HepG2 (cell line): Measurements from ENCODE around the gene DPEP3. TPM values are rescaled to one million over a fixed set of nuclear protein-coding genes. Genes with fewer than 3 reads are reported as not detected.

ENCODE experiments used
- CBX2 ChIP-seq, 2 experiments: fragments of 200-600 bp in 1 of 2; sonication (generic); formaldehyde crosslinking in 1 of 2; IDR thresholded peaks; 2 replicates each; pipeline versions ENCODE4 v1.7.0 to v1.8.1; 2018 to 2022; ENCODE audit warnings: low read depth in 2 of 2, low read length in 1 of 2, mild to moderate bottlenecking in 1 of 2, missing genetic modification reagents in 1 of 2
- CREB1 ChIP-seq, 2 experiments: fragments of 450-650 bp in 1 of 2; IDR thresholded peaks; 2 replicates each; pipeline ENCODE4 v1.6.1; 2016 to 2017; ENCODE audit warnings: control low read depth in 1 of 2, mild to moderate bottlenecking in 1 of 2, missing compliant biosample characterization in 1 of 2, missing genetic modification characterization in 1 of 2
- FOXJ3 ChIP-seq: sonication (generic); formaldehyde crosslinking; IDR thresholded peaks from 2 replicates; pipeline ENCODE4 v1.4.0; 2020; ENCODE audit warnings: missing genetic modification reagents, mild to moderate bottlenecking, borderline replicate concordance
- JUN ChIP-seq: sonication (generic); formaldehyde crosslinking; IDR thresholded peaks from 2 replicates; pipeline ENCODE4 v1.4.0; 2020; ENCODE audit warnings: mild to moderate bottlenecking, missing genetic modification reagents
- KDM2A ChIP-seq: sonication (generic); formaldehyde crosslinking; IDR thresholded peaks from 2 replicates; pipeline ENCODE4 v1.4.0; 2020; ENCODE audit warnings: low read depth, missing genetic modification reagents, borderline replicate concordance
- KDM5B ChIP-seq: sonication (generic); formaldehyde crosslinking; IDR thresholded peaks from 2 replicates; pipeline ENCODE4 v1.4.0; 2020; ENCODE audit warnings: missing genetic modification reagents, mild to moderate bottlenecking, borderline replicate concordance
- KLF12 ChIP-seq: sonication (generic); formaldehyde crosslinking; IDR thresholded peaks from 2 replicates; pipeline ENCODE4 v1.4.0; 2020; ENCODE audit warnings: missing genetic modification reagents, borderline replicate concordance
- KLF13 ChIP-seq: sonication (generic); formaldehyde crosslinking; IDR thresholded peaks from 2 replicates; pipeline ENCODE4 v1.4.0; 2020; ENCODE audit warnings: mild to moderate bottlenecking, missing genetic modification reagents
- KMT2A ChIP-seq: sonication (generic); formaldehyde crosslinking; IDR thresholded peaks from 2 replicates; pipeline ENCODE4 v1.4.0; 2020; ENCODE audit warnings: missing genetic modification reagents
- NFYB ChIP-seq: sonication (generic); formaldehyde crosslinking; IDR thresholded peaks from 2 replicates; pipeline ENCODE4 v1.4.0; 2020; ENCODE audit warnings: missing genetic modification reagents
- PAX8 ChIP-seq: sonication (generic); formaldehyde crosslinking; IDR thresholded peaks from 2 replicates; pipeline ENCODE4 v1.8.0; 2022; ENCODE audit warnings: mild to moderate bottlenecking, missing genetic modification reagents, borderline replicate concordance
- PPARG ChIP-seq: conservative IDR thresholded peaks from 2 replicates; pipeline ENCODE4 v1.6.1; 2016; ENCODE audit warnings: missing biosample characterization, missing genetic modification reagents
- RBFOX2 ChIP-seq: fragments of 200-400 bp; formaldehyde crosslinking; IDR thresholded peaks from 2 replicates; pipeline ENCODE4 v1.6.1; 2017; ENCODE audit warnings: low read depth, mild to moderate bottlenecking, low read length
- RBM39 ChIP-seq: fragments of 200-400 bp; formaldehyde crosslinking; IDR thresholded peaks from one replicate; pipeline ENCODE4 v1.6.1; 2018; ENCODE audit warnings: antibody characterized with exemption, mild to moderate bottlenecking, low read depth, low read length; ENCODE audit not compliant: poor library complexity, severe bottlenecking
- RXRA ChIP-seq: sonication (generic); formaldehyde crosslinking; IDR thresholded peaks from 2 replicates; pipeline ENCODE4 v1.5.1; 2020; ENCODE audit warnings: missing genetic modification reagents
- SKI ChIP-seq: fragments of 450-650 bp; IDR thresholded peaks from one replicate; pipeline ENCODE4 v1.6.1; 2018; ENCODE audit warnings: mild to moderate bottlenecking; ENCODE audit not compliant: partially characterized antibody
- SMC3 ChIP-seq: IDR thresholded peaks from 2 replicates; pipeline ENCODE4 v1.6.1; 2011; ENCODE audit warnings: low read length, improper control_type of control experiment
- U2AF2 ChIP-seq: fragments of 200-400 bp; formaldehyde crosslinking; IDR thresholded peaks from 2 replicates; pipeline ENCODE4 v1.6.1; 2017; ENCODE audit warnings: low read depth, mild to moderate bottlenecking, low read length
- ZIK1 ChIP-seq: sonication (generic); formaldehyde crosslinking; IDR thresholded peaks from 2 replicates; pipeline ENCODE4 v1.5.0; 2020; ENCODE audit warnings: mild to moderate bottlenecking, low read depth, missing genetic modification reagents, borderline replicate concordance
- ZNF264 ChIP-seq: sonication (generic); formaldehyde crosslinking; IDR thresholded peaks from 2 replicates; pipeline ENCODE4 v1.4.0; 2020; ENCODE audit warnings: missing genetic modification reagents
- ZNF317 ChIP-seq: sonication (generic); formaldehyde crosslinking; IDR thresholded peaks from 2 replicates; pipeline ENCODE4 v1.5.0; 2020; ENCODE audit warnings: mild to moderate bottlenecking, missing genetic modification reagents
- ZNF567 ChIP-seq: sonication (generic); formaldehyde crosslinking; IDR thresholded peaks from 2 replicates; pipeline ENCODE4 v1.8.1; 2023; ENCODE audit warnings: mild to moderate bottlenecking, missing genetic modification reagents, borderline replicate concordance
- ZNF660 ChIP-seq: sonication (generic); formaldehyde crosslinking; IDR thresholded peaks from 2 replicates; pipeline ENCODE4 v1.5.1; 2020; ENCODE audit warnings: mild to moderate bottlenecking, low read depth, missing genetic modification reagents, borderline replicate concordance
- polyA plus RNA-seq, 8 experiments: library from polyadenylated mRNA; depleted of rRNA in 3 of 8; stranded (reverse) in 7 of 8; unstranded in 1 of 8; fragments of >200 nt; fragmentation: Illumina TruSeq in 4 of 8; extraction: Trizol in 4 of 8; gene quantifications; 2 replicates each; pipeline versions ENCODE4 v1.2.1 to v1.2.3, GENCODE V29; 2011 to 2016; ENCODE audit warnings: low read depth in 4 of 8, missing spikeins in 1 of 8, mixed read lengths in 1 of 8; ENCODE audit not compliant: insufficient read depth in 1 of 8
- total RNA-seq, 5 experiments: library from RNA; depleted of rRNA; stranded (reverse); fragments of >200 nt; fragmentation: Illumina TruSeq; extraction: Trizol; gene quantifications; 2 replicates each; pipeline ENCODE4 v1.2.3, GENCODE V29; 2016; ENCODE audit warnings: low read depth in 1 of 5
- TF ChIP-seq, protein P1 (sequence below): sonication (generic); formaldehyde crosslinking; IDR thresholded peaks from 2 replicates; pipeline ENCODE4 v1.4.0; 2020; ENCODE audit warnings: missing genetic modification reagents
- TF ChIP-seq, protein P2 (sequence below): sonication (generic); formaldehyde crosslinking; IDR thresholded peaks from 2 replicates; pipeline ENCODE4 v1.8.0; 2023; ENCODE audit warnings: mild to moderate bottlenecking, missing genetic modification reagents

The DPEP3 gene
- total and polyA plus RNA-seq, 2 of the 13 experiments (the other 11 are each of a cell fraction or from before 2014, with no cell fraction given): not detected

DNA sequence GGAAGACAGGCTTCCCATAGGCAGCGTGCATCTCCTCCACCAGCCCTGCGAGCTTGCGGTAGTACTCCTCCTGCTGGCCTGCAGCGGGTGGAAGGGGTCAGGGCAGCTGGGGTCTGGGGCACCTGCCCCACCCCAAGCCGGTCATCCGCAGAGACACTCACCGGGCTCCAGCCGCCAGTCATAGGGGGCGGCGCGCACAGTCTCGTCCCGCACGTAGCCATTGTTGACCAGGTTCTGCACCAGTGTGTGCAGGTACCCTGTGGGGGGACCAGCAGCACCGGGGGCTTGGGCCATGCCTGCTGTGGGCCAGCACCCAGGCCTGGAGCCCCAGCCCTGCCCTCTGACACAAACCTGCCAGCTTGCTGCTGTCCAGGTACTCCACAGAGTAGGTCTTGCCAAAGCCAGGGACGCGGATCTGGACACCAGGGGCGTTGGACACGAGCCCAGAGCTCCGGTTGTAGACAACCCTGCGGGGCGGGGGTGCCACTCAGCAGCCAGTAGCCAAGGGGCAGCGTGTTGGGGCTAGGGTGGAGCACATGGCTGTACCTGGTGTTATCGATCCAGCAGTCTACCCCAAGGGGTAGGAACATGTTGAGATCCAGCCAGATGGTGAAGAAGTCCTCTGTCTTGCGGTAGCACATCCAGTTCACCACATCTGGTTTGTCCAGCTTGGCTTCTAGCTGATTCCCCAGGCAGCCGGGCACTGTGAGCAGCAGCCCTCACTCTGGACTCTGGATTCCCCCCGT lies 37.6 kb downstream of the DPEP3 start (continued):
- TF ChIP-seq RBM39 (peak; percentile 29), CBX2 (IDR thresholded peaks at IDR 0.05; ENCODE audit: low read depth, low read length) (no peak), CBX2 (CRISPR knock-in tag; IDR thresholded peaks at IDR 0.05; ENCODE audit: low read depth) (no peak), JUN (CRISPR knock-in tag) (peak; percentile 26; the same call in 1 of the 2 replicates), KMT2A (peak; percentile 12; the same call in 1 of the 2 replicates), PPARG (CRISPR knock-in tag) (peak; percentile 53; the same call in 1 of the 2 replicates), KLF12 (CRISPR knock-in tag) (0 out of 2 replicates have a peak, but pooled peaks have one; percentile 32), ZNF660 (CRISPR knock-in tag) (0 out of 2 replicates have a peak, but pooled peaks have one; percentile 67), ZNF317 (CRISPR knock-in tag) (0 out of 2 replicates have a peak, but pooled peaks have one; percentile 11), KDM5B (peak; percentile 40; the same call in 1 of the 2 replicates), RBFOX2 (peak; percentile 74), U2AF2 (no peak), RXRA (CRISPR knock-in tag) (peak; percentile 44; the same call in 1 of the 2 replicates), SKI (no peak), ZNF567 (no peak), PAX8 (CRISPR knock-in tag) (0 out of 2 replicates have a peak, but pooled peaks have one; percentile 37), SMC3 (no peak), ZIK1 (CRISPR knock-in tag) (0 out of 2 replicates have a peak, but pooled peaks have one; percentile 48), NFYB (CRISPR knock-in tag) (0 out of 2 replicates have a peak, but pooled peaks have one; percentile 5), CREB1 (IDR thresholded peaks at IDR 0.05) (no peak), CREB1 (CRISPR knock-in tag; IDR thresholded peaks at IDR 0.05) (no peak), KLF13 (CRISPR knock-in tag) (peak; percentile 79; the same call in 1 of the 2 replicates), ZNF264 (CRISPR knock-in tag) (peak; percentile 16; the same call in 1 of the 2 replicates), FOXJ3 (no peak), KDM2A (peak; percentile 82)
- TF ChIP-seq, protein P1, sequence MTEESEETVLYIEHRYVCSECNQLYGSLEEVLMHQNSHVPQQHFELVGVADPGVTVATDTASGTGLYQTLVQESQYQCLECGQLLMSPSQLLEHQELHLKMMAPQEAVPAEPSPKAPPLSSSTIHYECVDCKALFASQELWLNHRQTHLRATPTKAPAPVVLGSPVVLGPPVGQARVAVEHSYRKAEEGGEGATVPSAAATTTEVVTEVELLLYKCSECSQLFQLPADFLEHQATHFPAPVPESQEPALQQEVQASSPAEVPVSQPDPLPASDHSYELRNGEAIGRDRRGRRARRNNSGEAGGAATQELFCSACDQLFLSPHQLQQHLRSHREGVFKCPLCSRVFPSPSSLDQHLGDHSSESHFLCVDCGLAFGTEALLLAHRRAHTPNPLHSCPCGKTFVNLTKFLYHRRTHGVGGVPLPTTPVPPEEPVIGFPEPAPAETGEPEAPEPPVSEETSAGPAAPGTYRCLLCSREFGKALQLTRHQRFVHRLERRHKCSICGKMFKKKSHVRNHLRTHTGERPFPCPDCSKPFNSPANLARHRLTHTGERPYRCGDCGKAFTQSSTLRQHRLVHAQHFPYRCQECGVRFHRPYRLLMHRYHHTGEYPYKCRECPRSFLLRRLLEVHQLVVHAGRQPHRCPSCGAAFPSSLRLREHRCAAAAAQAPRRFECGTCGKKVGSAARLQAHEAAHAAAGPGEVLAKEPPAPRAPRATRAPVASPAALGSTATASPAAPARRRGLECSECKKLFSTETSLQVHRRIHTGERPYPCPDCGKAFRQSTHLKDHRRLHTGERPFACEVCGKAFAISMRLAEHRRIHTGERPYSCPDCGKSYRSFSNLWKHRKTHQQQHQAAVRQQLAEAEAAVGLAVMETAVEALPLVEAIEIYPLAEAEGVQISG: no peak
- TF ChIP-seq, protein P2, sequence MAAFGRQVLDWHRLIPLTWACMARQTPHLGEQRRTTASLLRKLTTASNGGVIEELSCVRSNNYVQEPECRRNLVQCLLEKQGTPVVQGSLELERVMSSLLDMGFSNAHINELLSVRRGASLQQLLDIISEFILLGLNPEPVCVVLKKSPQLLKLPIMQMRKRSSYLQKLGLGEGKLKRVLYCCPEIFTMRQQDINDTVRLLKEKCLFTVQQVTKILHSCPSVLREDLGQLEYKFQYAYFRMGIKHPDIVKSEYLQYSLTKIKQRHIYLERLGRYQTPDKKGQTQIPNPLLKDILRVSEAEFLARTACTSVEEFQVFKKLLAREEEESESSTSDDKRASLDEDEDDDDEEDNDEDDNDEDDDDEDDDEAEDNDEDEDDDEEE (CRISPR knock-in tag): peak; percentile 46
